Measurements from ENCODE around the gene NAT8L. TPM values are rescaled to one million over a fixed set of nuclear protein-coding genes. Genes with fewer than 3 reads are reported as not detected.

The NAT8L gene
- total and polyA plus RNA-seq, 2 of the 13 experiments (the other 11 are each of a cell fraction or from before 2014, with no cell fraction given) = 2.2 to 3.3 TPM

DNA sequence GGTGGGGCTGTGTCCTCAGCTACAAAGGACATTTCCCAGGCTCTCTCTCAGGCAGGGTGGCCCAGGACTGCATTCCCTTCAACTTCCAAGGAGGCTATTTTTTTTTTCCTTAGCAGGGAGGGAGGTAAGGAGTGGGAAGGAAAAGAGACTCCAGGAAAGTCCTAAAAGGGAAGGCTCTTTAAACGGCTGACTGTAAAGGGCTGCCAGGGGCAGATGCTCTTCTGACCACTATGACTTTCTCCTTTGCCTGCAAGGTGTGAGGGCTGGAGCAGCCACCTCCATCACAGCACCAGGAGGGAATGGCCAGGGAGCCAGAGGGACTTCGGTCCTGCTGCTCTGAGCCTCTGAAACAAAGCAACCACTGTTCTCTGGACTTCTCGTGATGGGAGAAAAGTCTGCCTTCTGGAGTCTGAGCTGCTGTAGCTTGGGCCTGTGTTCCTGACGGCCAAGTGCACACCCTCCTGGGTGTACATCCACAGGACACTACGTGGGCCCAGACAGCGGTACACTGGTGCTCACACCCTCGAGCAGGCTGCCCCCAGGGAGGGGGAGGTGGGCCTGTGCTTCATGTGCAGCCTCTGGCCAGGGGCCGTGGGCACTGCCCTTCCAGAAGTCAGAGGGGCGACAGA is 17.9 kb downstream of the NAT8L start (continued):
- TF ChIP-seq, protein P1, sequence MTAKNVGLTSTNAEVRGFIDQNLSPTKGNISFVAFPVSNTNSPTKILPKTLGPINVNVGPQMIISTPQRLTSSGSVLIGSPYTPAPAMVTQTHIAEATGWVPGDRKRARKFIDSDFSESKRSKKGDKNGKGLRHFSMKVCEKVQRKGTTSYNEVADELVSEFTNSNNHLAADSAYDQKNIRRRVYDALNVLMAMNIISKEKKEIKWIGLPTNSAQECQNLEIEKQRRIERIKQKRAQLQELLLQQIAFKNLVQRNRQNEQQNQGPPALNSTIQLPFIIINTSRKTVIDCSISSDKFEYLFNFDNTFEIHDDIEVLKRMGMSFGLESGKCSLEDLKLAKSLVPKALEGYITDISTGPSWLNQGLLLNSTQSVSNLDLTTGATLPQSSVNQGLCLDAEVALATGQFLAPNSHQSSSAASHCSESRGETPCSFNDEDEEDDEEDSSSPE (CRISPR knock-in tag; IDR thresholded peaks at IDR 0.05) = 0 out of 2 replicates have a peak, but pooled peaks have one; percentile 7
- TF ChIP-seq BORCS8-MEF2B (CRISPR knock-in tag; IDR thresholded peaks at IDR 0.05) = no peak
- TF ChIP-seq TARDBP (CRISPR knock-in tag; IDR thresholded peaks at IDR 0.05) = no peak
- no peak for TF ChIP-seq NRL (CRISPR knock-in tag; IDR thresholded peaks at IDR 0.05; ENCODE audit: borderline replicate concordance)
- TF ChIP-seq CBX1 (IDR thresholded peaks at IDR 0.05; ENCODE audit: low read depth) = peak; percentile 27
- TF ChIP-seq ZNF614 (CRISPR knock-in tag; IDR thresholded peaks at IDR 0.05; ENCODE audit: borderline replicate concordance) = no peak
- TF ChIP-seq, protein P2, sequence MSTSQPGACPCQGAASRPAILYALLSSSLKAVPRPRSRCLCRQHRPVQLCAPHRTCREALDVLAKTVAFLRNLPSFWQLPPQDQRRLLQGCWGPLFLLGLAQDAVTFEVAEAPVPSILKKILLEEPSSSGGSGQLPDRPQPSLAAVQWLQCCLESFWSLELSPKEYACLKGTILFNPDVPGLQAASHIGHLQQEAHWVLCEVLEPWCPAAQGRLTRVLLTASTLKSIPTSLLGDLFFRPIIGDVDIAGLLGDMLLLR (CRISPR knock-in tag; IDR thresholded peaks at IDR 0.05) = no peak
- TF ChIP-seq, protein P3, sequence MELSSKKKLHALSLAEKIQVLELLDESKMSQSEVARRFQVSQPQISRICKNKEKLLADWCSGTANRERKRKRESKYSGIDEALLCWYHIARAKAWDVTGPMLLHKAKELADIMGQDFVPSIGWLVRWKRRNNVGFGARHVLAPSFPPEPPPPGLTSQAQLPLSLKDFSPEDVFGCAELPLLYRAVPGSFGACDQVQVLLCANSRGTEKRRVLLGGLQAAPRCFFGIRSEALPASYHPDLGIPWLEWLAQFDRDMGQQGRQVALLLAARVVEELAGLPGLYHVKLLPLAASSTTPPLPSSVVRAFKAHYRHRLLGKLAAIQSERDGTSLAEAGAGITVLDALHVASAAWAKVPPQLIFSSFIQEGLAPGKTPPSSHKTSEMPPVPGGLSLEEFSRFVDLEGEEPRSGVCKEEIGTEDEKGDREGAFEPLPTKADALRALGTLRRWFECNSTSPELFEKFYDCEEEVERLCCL (CRISPR knock-in tag; IDR thresholded peaks at IDR 0.05; ENCODE audit: borderline replicate concordance) = no peak
- TF ChIP-seq PHF8 (CRISPR knock-in tag; IDR thresholded peaks at IDR 0.05) = peak; percentile 37; the same call in 1 of the 2 replicates
- no peak for TF ChIP-seq ZNF572 (CRISPR knock-in tag; IDR thresholded peaks at IDR 0.05)
- TF ChIP-seq, protein P4, sequence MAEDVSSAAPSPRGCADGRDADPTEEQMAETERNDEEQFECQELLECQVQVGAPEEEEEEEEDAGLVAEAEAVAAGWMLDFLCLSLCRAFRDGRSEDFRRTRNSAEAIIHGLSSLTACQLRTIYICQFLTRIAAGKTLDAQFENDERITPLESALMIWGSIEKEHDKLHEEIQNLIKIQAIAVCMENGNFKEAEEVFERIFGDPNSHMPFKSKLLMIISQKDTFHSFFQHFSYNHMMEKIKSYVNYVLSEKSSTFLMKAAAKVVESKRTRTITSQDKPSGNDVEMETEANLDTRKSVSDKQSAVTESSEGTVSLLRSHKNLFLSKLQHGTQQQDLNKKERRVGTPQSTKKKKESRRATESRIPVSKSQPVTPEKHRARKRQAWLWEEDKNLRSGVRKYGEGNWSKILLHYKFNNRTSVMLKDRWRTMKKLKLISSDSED (CRISPR knock-in tag; IDR thresholded peaks at IDR 0.05) = no peak
- TF ChIP-seq MIER3 (CRISPR knock-in tag; IDR thresholded peaks at IDR 0.05; ENCODE audit: borderline replicate concordance) = no peak
- 0 out of 2 replicates have a peak, but pooled peaks have one; percentile 29 for TF ChIP-seq ZNF619 (CRISPR knock-in tag; IDR thresholded peaks at IDR 0.05)
- no peak for TF ChIP-seq ZNF367 (CRISPR knock-in tag; IDR thresholded peaks at IDR 0.05; ENCODE audit: borderline replicate concordance)
- TF ChIP-seq CHD4 (IDR thresholded peaks at IDR 0.05; ENCODE audit: borderline replicate concordance, low read length) = peak; percentile 71; the same call in 1 of the 2 replicates
- TF ChIP-seq ZNF263 (CRISPR knock-in tag; IDR thresholded peaks at IDR 0.05) = peak; percentile 40; the same call in 1 of the 2 replicates
- 0 out of 2 replicates have a peak, but pooled peaks have one; percentile 58 for TF ChIP-seq HOXA5 (CRISPR knock-in tag; IDR thresholded peaks at IDR 0.05)
- TF ChIP-seq RELA (CRISPR knock-in tag; IDR thresholded peaks at IDR 0.05) = no peak
- TF ChIP-seq BRCA1 (CRISPR knock-in tag; IDR thresholded peaks at IDR 0.05) = no peak
- TF ChIP-seq, protein P5, sequence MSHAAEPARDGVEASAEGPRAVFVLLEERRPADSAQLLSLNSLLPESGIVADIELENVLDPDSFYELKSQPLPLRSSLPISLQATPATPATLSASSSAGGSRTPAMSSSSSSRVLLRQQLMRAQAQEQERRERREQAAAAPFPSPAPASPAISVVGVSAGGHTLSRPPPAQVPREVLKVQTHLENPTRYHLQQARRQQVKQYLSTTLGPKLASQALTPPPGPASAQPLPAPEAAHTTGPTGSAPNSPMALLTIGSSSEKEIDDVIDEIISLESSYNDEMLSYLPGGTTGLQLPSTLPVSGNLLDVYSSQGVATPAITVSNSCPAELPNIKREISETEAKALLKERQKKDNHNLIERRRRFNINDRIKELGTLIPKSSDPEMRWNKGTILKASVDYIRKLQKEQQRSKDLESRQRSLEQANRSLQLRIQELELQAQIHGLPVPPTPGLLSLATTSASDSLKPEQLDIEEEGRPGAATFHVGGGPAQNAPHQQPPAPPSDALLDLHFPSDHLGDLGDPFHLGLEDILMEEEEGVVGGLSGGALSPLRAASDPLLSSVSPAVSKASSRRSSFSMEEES (CRISPR knock-in tag; IDR thresholded peaks at IDR 0.05) = no peak
- no peak for TF ChIP-seq ZNF724P (CRISPR knock-in tag; IDR thresholded peaks at IDR 0.05; ENCODE audit: borderline replicate concordance)
- TF ChIP-seq SOX13 (IDR thresholded peaks at IDR 0.05) = no peak
- no peak for TF ChIP-seq SOX13 (CRISPR knock-in tag; conservative IDR thresholded peaks at IDR 0.05 in 1 of 2, IDR thresholded peaks at IDR 0.05 in 1 of 2)
- peak in 1 of 2 experiments; percentile 51; a peak in 1 of 4 replicates for TF ChIP-seq POLR2A (IDR thresholded peaks at IDR 0.05; ENCODE audit: insufficient read depth in 1 of 2, low read depth in 2 of 2, low read length in 2 of 2)
- TF ChIP-seq ZNF24 (IDR thresholded peaks at IDR 0.05) = no peak
- no peak for TF ChIP-seq TCF12 (IDR thresholded peaks at IDR 0.05)
- no peak for TF ChIP-seq TCF12 (CRISPR knock-in tag; IDR thresholded peaks at IDR 0.05)
